Right lobe of liver (tissue), 6 donors: ENCODE data around the gene LIPG. TPM values are rescaled to one million over a fixed set of nuclear protein-coding genes. Genes with fewer than 3 reads are reported as not detected.
"Not testable (repeated sequence)": the region's sequence is repeated elsewhere in the genome, so short reads cannot be mapped to it uniquely, and the experiment has no call there.

ENCODE experiments used
- ATAC-seq, 4 donors: fragments of 200-7000 bp; cut with Tn5 transposase; one replicate each; pipeline ENCODE4 v1.9.1; 2020; ENCODE audit warnings: mild to moderate bottlenecking in 4 of 4, moderate library complexity in 4 of 4
- DNase-seq, 3 donors: peaks; one replicate each; pipeline ENCODE4 v3.0.0-alpha.2; 2020
- H3K27ac ChIP-seq, 3 donors: fragments of 200-600 bp; one replicate each; pipeline ENCODE4 v1.8.0; 2022
- H3K27me3 ChIP-seq, 2 donors: fragments of 200-600 bp; one replicate each; pipeline ENCODE4 v1.8.0; 2022
- H3K36me3 ChIP-seq, 4 donors: fragments of 200-600 bp; sonication (generic) in 1 of 4; one replicate each; pipeline versions ENCODE4 v1.5.1 to v1.8.0; 2017 to 2022; ENCODE audit warnings: control low read depth in 1 of 4
- H3K4me1 ChIP-seq, 4 donors: fragments of 200-600 bp; sonication (generic) in 1 of 4; one replicate each; pipeline versions ENCODE4 v1.5.1 to v1.8.0; 2017 to 2022; ENCODE audit warnings: control low read depth in 1 of 4
- H3K4me3 ChIP-seq, 3 donors: fragments of 200-600 bp; one replicate each; pipeline ENCODE4 v1.8.0; 2022
- H3K9me3 ChIP-seq, 4 donors: fragments of 200-600 bp; sonication (generic) in 1 of 4; one replicate each; pipeline versions ENCODE4 v1.5.1 to v1.8.0; 2017 to 2022; ENCODE audit warnings: control low read depth in 1 of 4
- POLR2A ChIP-seq: fragments of 450-650 bp; IDR thresholded peaks from one replicate; pipeline ENCODE4 v1.6.1; 2017; ENCODE audit warnings: antibody characterized with exemption, mild to moderate bottlenecking
- WGBS: methylation state at CpG from one replicate; pipeline ENCODE4 v1.1.6; 2018; ENCODE audit warnings: low coverage, low lambda C conversion rate; ENCODE audit not compliant: insufficient coverage; ENCODE audit errors: missing lambda C conversion rate; 5-methylcytosine and 5-hydroxymethylcytosine counted together
- intact Hi-C, 2 donors: fragments of 100-400 bp; cut with DNase I; formaldehyde crosslinking; loops; one replicate each; pipeline versions ENCODE4 v1.11.2 to v1.14.1; 2022
- total RNA-seq, 6 experiments: library from RNA; depleted of rRNA in 2 of 6; stranded (reverse); fragments of >200 nt in 2 of 6; fragmentation: NEBNext Ultra II Directional in 3 of 6; extraction: Animal tissue kit (Norgen Biotek cat#: 25700) in 3 of 6; gene quantifications; one replicate each; pipeline versions ENCODE4 v1.1.0 to v1.2.4, GENCODE V29; 2016 to 2023
- TF ChIP-seq, protein P1 (sequence below), 4 donors: fragments of 200-600 bp in 3 of 4; fragments of 450-650 bp in 1 of 4; IDR thresholded peaks; one replicate each; pipeline versions ENCODE4 v1.5.1 to v1.8.0; 2016 to 2022; ENCODE audit warnings: antibody characterized with exemption in 4 of 4, mild to moderate bottlenecking in 2 of 4
- donor health status: DM: no; HTN: yes; CAD: no.
- donor health status: DM: no; HTN: no; CAD: no.
- donor health status: DM: no; HTN: no; CAD: no.
- donor health status: DM: no; HTN: yes; CAD: no.
- donor health status: DM: no; HTN: yes; CAD: no.

The LIPG gene
- total RNA-seq, 6 experiments from 2014 or later, result 35.0 to 120 (median 59.1) TPM

DNA sequence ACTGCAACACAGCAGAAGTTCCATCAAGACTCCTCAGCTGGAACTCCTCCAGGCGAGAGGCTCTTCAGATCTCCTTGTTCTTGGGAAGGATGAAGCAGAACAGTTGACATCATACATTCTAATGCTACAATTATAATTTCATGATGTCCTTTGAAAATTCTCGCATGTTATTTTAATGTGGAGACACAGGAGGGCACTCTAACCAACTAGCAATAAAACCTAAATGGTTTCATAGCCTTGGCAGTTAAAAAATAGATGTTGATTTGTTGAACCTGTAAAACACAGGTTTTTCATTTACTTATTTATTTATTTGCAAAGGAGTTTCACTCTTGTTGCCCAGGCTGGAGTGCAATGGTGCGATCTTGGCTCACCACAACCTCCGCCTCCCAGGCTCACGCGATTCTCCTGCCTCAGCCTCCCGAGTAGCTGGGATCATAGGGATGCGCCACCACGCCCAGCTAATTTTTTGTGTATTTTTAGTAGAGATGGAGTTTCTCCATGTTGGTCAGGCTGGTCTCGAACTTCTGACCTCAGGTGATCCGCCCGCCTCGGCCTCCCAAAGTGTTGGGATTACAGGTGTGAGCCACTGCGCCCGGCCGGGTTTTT, 2.4 kb upstream of the LIPG start:
- not testable (repeated sequence) for DNase-seq
- peak in 2 of 4 donors; percentile 12 to 14 for ATAC-seq
- TF ChIP-seq, protein P1, sequence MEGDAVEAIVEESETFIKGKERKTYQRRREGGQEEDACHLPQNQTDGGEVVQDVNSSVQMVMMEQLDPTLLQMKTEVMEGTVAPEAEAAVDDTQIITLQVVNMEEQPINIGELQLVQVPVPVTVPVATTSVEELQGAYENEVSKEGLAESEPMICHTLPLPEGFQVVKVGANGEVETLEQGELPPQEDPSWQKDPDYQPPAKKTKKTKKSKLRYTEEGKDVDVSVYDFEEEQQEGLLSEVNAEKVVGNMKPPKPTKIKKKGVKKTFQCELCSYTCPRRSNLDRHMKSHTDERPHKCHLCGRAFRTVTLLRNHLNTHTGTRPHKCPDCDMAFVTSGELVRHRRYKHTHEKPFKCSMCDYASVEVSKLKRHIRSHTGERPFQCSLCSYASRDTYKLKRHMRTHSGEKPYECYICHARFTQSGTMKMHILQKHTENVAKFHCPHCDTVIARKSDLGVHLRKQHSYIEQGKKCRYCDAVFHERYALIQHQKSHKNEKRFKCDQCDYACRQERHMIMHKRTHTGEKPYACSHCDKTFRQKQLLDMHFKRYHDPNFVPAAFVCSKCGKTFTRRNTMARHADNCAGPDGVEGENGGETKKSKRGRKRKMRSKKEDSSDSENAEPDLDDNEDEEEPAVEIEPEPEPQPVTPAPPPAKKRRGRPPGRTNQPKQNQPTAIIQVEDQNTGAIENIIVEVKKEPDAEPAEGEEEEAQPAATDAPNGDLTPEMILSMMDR (IDR thresholded peaks at IDR 0.05), result peak; percentile 54 to 65 (median 60)

DNA sequence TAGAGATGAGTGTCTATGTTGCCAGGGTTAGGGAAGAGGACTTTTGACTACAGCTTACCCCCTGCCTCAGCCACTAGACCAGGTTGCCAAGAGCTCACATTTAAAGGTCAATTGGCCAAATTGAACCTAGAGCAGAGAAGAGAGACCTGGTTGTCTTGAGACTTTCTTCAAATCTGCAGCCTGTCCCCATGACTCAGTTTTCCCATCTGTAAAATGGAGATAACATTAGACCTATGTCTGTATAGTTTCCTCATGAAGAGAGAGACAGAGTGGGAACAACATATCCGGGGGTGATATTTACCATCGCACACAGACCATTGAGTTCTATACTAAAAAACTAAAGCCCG, 1.6 kb upstream of the LIPG start:
- H3K9me3 ChIP-seq, result no peaks in the 10 kb centered on the region
- peak overlapping the region in 1 of 3 donors; percentile 41 for H3K27ac ChIP-seq
- H3K4me3 ChIP-seq, result peak overlapping the region; percentile 50 to 95 (median 86)
- H3K27me3 ChIP-seq, result no peaks in the 10 kb centered on the region
- no peak for DNase-seq
- H3K4me1 ChIP-seq, result peaks cover 0 to 22% (median 1%) of the 10 kb centered on the region in 4 donors
- ATAC-seq, result no peak
- intact Hi-C loops, result loop anchor here in 1 of 2 donors (10.0 kb wide), 2 partner anchors 65 to 305 kb away; no protein-coding TSS in a partner anchor
- 9% methylated on average over 3 of the region's 3 CpGs for WGBS
- TF ChIP-seq, protein P1 (IDR thresholded peaks at IDR 0.05), result no peak
- TF ChIP-seq POLR2A, result no peak
- H3K36me3 ChIP-seq, result peaks cover 0 to 2% (median 0%) of the 10 kb centered on the region in 4 donors

More for the DNA sequence above, 2.4 kb upstream of the LIPG start:
- H3K4me3 ChIP-seq, H3K36me3 ChIP-seq, H3K27ac ChIP-seq, H3K27me3 ChIP-seq, H3K9me3 ChIP-seq, intact Hi-C loops: not testable (repeated sequence)
- H3K4me1 ChIP-seq, result peaks cover 0 to 18% (median 0%) of the 10 kb centered on the region in 4 donors
- 55% methylated on average over 15 of the region's 16 CpGs for WGBS

DNA sequence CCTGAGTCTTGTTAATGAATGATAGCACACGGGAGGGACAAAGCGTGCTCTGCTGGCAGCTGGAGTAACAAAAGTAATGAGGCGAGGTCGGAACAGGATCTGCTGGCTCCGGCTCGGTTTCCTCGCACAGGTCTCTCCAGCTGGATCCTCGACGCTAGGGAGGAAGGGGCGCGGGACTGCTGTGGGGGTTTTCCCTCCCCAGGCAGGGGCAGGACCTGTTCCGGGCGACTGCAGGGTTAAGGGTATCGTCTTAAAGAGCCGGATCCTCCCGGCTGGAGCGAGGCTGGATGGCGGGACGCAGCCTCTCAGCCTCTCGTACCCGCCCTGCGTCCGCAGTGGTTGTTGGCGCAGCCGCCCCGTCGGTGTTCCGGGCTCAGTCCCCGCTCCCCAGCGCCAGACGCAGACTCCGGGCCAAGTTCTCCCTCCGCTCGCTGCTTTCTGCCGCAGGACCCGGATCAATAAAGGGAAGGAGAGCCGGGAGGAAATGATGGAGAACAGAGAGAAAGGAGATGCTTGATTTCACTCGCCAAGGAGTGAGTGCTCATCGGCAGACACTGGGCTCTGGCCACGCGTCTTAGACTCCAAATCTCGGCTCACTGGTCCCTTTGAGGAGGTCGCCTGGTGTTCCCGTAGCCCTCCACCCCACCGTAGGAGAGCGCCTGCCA, 1.1 kb upstream of the LIPG start:
- TF ChIP-seq, protein P1 (IDR thresholded peaks at IDR 0.05), result no peak
- TF ChIP-seq POLR2A, result peak; percentile 69
- H3K4me1 ChIP-seq, result peaks cover 0 to 28% (median 4%) of the 10 kb centered on the region in 4 donors
- ATAC-seq (peak; percentile 17 to 55 (median 36)), DNase-seq (peak; percentile 44 to 70 (median 66))
- H3K9me3 ChIP-seq, result no peaks in the 10 kb centered on the region
- 3% methylated on average over 25 of the region's 46 CpGs for WGBS
- H3K4me3 ChIP-seq, result peak overlapping the region; percentile 50 to 95 (median 86)
- H3K27me3 ChIP-seq, result no peaks in the 10 kb centered on the region
- H3K36me3 ChIP-seq, result peaks cover 0 to 8% (median 0%) of the 10 kb centered on the region in 4 donors
- peak overlapping the region; percentile 39 to 55 (median 41) for H3K27ac ChIP-seq
- intact Hi-C loops, result loop anchor here in 1 of 2 donors (10.0 kb wide), 2 partner anchors 64 to 304 kb away; no protein-coding TSS in a partner anchor

DNA sequence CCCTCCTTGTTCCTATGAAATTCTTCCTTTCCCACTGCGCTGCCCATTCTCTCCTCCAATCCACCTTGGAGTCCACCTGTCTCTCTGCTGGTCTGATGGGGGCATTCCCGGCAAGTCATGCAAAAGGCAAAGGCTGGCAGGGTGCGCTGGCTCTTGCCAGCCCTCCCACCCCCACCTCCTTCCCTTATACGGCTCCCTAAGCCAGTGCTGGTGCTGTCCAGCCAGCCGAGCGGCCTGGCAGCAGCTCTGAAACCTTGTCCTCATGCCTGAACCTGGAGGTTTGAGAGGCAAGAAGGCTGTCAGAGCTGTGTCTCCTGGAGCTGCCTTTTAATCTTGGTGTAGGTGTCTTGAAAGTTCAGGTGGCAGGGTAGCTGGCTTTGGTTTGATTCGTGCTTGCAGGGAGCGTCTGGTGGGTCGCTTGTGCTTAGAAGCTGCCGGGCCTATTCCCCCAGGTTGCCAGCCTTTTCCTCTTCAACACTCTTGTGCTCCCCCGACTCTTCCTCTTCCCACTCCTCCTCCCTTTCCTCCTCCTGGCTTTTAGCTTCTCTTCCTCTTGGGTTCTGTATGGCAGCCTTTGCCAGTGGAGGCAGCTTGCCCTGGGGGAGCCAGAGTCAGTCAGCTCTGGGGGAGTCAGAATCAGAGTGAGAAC, 748 bp downstream of the LIPG start:
- Histone ChIP-seq H3K4me1 (peaks cover 0 to 45% (median 8%) of the 10 kb centered on the region in 4 donors), H3K36me3 (peaks cover 0 to 26% (median 10%) of the 10 kb centered on the region in 4 donors), H3K27me3 (no peaks in the 10 kb centered on the region), H3K27ac (peak overlapping the region; percentile 64 to 74 (median 67)), H3K4me3 (peak overlapping the region; percentile 50 to 95 (median 86)), H3K9me3 (no peaks in the 10 kb centered on the region)
- ATAC-seq, result peak; percentile 1 to 22 (median 7)
- intact Hi-C loops, result loop anchor here in 1 of 2 donors (10.0 kb wide), 2 partner anchors 62 to 302 kb away; no protein-coding TSS in a partner anchor
- TF ChIP-seq, protein P1 (IDR thresholded peaks at IDR 0.05), result no peak
- TF ChIP-seq POLR2A, result no peak
- 26% methylated on average over 11 of the region's 11 CpGs for WGBS
- DNase-seq, result peak in 1 of 3 donors; percentile 34
